B cell (primary cell): ENCODE data around the gene MYZAP.
A peak's percentile ranks its signal among the peaks of the same experiment; 100 is the strongest.

ENCODE experiments used
- CTCF ChIP-seq: fragments of 200-600 bp; IDR thresholded peaks from one replicate; pipeline ENCODE4 v1.8.0; 2022; ENCODE audit warnings: antibody characterized with exemption, mild to moderate bottlenecking
- EZH2 ChIP-seq: IDR thresholded peaks from 2 replicates; pipeline ENCODE4 v1.6.1; 2012; ENCODE audit warnings: borderline replicate concordance, low read depth, mild to moderate bottlenecking, moderate library complexity, low read length; ENCODE audit not compliant: insufficient read depth, poor library complexity, severe bottlenecking

GRCh38 chr15:57561041-57561711, 30.5 kb upstream of the MYZAP start:
- no peak for TF ChIP-seq EZH2
- TF ChIP-seq CTCF, result peak; percentile 94
